Esophagus squamous epithelium (tissue), 4 donors: ENCODE measurements around the gene MAPKAP1.

Source experiments
- CTCF ChIP-seq, 6 experiments: fragments of 450-650 bp in 4 of 6; fragments of 200-600 bp in 2 of 6; sonication (generic) in 2 of 6; IDR thresholded peaks; one replicate each; pipeline ENCODE4 v1.5.1; 2016 to 2019; ENCODE audit warnings: antibody characterized with exemption in 6 of 6, mild to moderate bottlenecking in 4 of 6, moderate library complexity in 4 of 6
- POLR2A ChIP-seq, 4 donors: fragments of 450-650 bp; IDR thresholded peaks; one replicate each; pipeline ENCODE4 v1.6.1; 2017; ENCODE audit warnings: antibody characterized with exemption in 4 of 4, mild to moderate bottlenecking in 4 of 4, moderate library complexity in 3 of 4

GRCh38 chr9:125513303-125513667, 193.7 kb downstream of the MAPKAP1 start:
- TF ChIP-seq POLR2A (IDR thresholded peaks at IDR 0.05), result no peak
- no peak for TF ChIP-seq CTCF (IDR thresholded peaks at IDR 0.05)
